ENCODE results near the gene GABRR3.

DNA sequence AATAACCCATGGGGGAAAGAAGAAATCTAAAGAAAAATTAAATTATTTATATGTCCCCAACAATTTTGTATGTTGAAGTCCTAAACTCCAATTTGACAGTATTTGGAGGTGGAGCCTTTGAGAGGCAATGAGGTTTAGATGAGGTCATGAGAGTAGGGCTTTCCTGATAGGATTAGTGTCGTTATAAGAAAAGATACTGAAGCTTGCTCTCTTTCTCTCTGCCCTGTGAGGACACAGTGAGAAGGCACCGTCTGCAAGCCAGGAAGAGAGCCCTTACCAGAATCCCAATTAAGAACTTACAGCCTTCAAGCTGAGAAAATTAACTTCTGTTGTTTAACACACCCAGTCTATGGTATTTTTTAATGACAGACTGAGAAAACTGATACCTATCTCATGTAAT lies 35.7 kb upstream of the GABRR3 start:
- TF ChIP-seq SP2 (tag by site-specific recombination; IDR thresholded peaks at IDR 0.05) (no peak), ZSCAN30 (tag by site-specific recombination; IDR thresholded peaks at IDR 0.05) (no peak), ZBTB8A (tag by site-specific recombination; IDR thresholded peaks at IDR 0.05) (no peak), ZNF423 (tag by site-specific recombination; IDR thresholded peaks at IDR 0.05) (no peak), TCF7L2 (IDR thresholded peaks at IDR 0.05; ENCODE audit: borderline replicate concordance, low read depth, low read length) (no peak), REPIN1 (tag by site-specific recombination; IDR thresholded peaks at IDR 0.05; ENCODE audit: low read depth) (no peak), ZNF571 (tag by site-specific recombination; IDR thresholded peaks at IDR 0.05) (no peak), ZNF19 (tag by site-specific recombination; IDR thresholded peaks at IDR 0.05; ENCODE audit: low read depth) (no peak), BCL6B (tag by site-specific recombination; IDR thresholded peaks at IDR 0.05) (no peak), ZNF621 (tag by site-specific recombination; IDR thresholded peaks at IDR 0.05) (no peak)
- TF ChIP-seq, protein P1, sequence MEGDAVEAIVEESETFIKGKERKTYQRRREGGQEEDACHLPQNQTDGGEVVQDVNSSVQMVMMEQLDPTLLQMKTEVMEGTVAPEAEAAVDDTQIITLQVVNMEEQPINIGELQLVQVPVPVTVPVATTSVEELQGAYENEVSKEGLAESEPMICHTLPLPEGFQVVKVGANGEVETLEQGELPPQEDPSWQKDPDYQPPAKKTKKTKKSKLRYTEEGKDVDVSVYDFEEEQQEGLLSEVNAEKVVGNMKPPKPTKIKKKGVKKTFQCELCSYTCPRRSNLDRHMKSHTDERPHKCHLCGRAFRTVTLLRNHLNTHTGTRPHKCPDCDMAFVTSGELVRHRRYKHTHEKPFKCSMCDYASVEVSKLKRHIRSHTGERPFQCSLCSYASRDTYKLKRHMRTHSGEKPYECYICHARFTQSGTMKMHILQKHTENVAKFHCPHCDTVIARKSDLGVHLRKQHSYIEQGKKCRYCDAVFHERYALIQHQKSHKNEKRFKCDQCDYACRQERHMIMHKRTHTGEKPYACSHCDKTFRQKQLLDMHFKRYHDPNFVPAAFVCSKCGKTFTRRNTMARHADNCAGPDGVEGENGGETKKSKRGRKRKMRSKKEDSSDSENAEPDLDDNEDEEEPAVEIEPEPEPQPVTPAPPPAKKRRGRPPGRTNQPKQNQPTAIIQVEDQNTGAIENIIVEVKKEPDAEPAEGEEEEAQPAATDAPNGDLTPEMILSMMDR (tag by site-specific recombination; IDR thresholded peaks at IDR 0.05) = no peak

Data from HEK293 (cell line).